Measurements from ENCODE around the gene KIF5B. TPM values are rescaled to one million over a fixed set of nuclear protein-coding genes. Genes with fewer than 3 reads are reported as not detected.

The KIF5B gene
- total and polyA plus RNA-seq, 3 experiments from 2014 or later = 26.1 to 98.5 (median 97.4) TPM

DNA sequence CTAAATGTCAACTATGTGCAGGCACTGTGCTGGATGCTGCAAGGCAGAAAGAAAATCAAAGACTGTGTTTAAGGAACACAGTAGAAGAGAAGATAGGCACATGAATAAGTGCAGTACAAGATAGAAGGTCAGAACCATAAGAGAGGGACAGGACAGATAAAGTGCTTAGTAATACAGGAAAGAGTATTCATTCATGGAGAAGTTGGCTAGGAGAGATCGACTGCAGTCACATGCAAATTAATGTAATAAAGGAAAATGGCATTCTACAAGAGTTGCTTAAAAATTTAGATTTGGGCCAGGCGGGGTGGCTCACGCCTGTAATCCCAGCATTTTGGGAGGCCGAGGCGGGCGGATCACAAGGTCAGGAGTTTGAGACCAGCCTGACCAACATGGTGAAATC is 24.8 kb downstream of the KIF5B start:
- no peak overlapping the region for H3K4me3 Mint-ChIP-seq
- Histone ChIP-seq H3K4me1 (ENCODE audit: insufficient read depth, low read length) (no peaks in the 10 kb centered on the region), H3K36me3 (ENCODE audit: insufficient read depth, low read length) (peaks cover 62% of the 10 kb centered on the region), H3K4me3 (ENCODE audit: low read length) (no peak overlapping the region), H3K27me3 (ENCODE audit: insufficient read depth, low read length, poor library complexity, severe bottlenecking) (no peaks in the 10 kb centered on the region), H3K9me3 (ENCODE audit: low read length) (no peaks in the 10 kb centered on the region), H3K27ac (ENCODE audit: low read depth, low read length) (no peak overlapping the region)
- DNase-seq = no peak
- peaks cover 14 to 93% (median 34%) of the 10 kb centered on the region in 3 donors for H3K36me3 Mint-ChIP-seq
- peaks cover 21 to 28% (median 23%) of the 10 kb centered on the region in 3 donors for H3K4me1 Mint-ChIP-seq
- ChIA-PET POLR2A (no interaction called here), CTCF (no interaction called here)
- no peaks in the 10 kb centered on the region for H3K9me3 Mint-ChIP-seq
- no peaks in the 10 kb centered on the region for H3K27me3 Mint-ChIP-seq
- peak overlapping the region in 3 of 8 donors; percentile 64 to 83 (median 77) for H3K27ac Mint-ChIP-seq

GRCh38 chr10:32028710-32029109 is 27.5 kb downstream of the KIF5B start:
- Histone ChIP-seq H3K27me3 (ENCODE audit: insufficient read depth, low read length, poor library complexity, severe bottlenecking) (no peaks in the 10 kb centered on the region), H3K9me3 (ENCODE audit: low read length) (no peaks in the 10 kb centered on the region), H3K36me3 (ENCODE audit: insufficient read depth, low read length) (peaks cover 45% of the 10 kb centered on the region), H3K27ac (ENCODE audit: low read depth, low read length) (no peak overlapping the region), H3K4me3 (ENCODE audit: low read length) (no peak overlapping the region), H3K4me1 (ENCODE audit: insufficient read depth, low read length) (no peaks in the 10 kb centered on the region)
- no peak for DNase-seq
- no peak overlapping the region for H3K27ac Mint-ChIP-seq
- H3K4me3 Mint-ChIP-seq = no peak overlapping the region
- peaks cover 9 to 81% (median 27%) of the 10 kb centered on the region in 3 donors for H3K36me3 Mint-ChIP-seq
- H3K4me1 Mint-ChIP-seq = peaks cover 21 to 28% (median 23%) of the 10 kb centered on the region in 3 donors
- CTCF ChIA-PET = no interaction called here
- no peaks in the 10 kb centered on the region for H3K9me3 Mint-ChIP-seq
- POLR2A ChIA-PET = no interaction called here
- H3K27me3 Mint-ChIP-seq = no peaks in the 10 kb centered on the region

DNA sequence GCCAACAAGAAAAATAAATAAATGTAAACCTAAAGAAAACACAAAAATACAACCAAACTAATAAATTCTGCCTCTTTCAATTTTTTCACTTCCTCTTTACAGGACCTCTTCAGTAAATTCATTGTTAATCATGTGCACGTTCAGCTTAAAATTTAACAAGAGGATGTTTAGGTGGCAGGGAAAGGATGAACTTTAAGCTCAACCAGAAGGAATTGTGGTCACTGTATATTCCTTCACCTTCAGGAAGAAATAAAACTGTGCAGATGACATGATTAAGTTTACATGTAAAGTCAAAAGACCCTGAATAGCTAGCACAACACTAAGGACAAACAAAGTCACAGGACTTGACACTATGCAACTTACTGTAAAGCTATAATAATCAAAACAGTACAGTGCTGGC is 33.0 kb downstream of the KIF5B start:
- Mint-ChIP-seq H3K4me3 (no peak overlapping the region), H3K9me3 (no peaks in the 10 kb centered on the region), H3K4me1 (peaks cover 6 to 10% (median 9%) of the 10 kb centered on the region in 3 donors), H3K27ac (peak overlapping the region in 2 of 8 donors; percentile 20 to 23), H3K36me3 (peaks cover 9 to 79% (median 19%) of the 10 kb centered on the region in 3 donors), H3K27me3 (no peaks in the 10 kb centered on the region)
- no peak overlapping the region for H3K27ac ChIP-seq (ENCODE audit: low read depth, low read length)
- no peaks in the 10 kb centered on the region for H3K27me3 ChIP-seq (ENCODE audit: insufficient read depth, low read length, poor library complexity, severe bottlenecking)
- CTCF ChIA-PET = no interaction called here
- POLR2A ChIA-PET = interaction anchor here (0.6 kb wide), 1 partner anchor 1975 kb away, joined by 4 read pairs; no protein-coding TSS in a partner anchor
- H3K9me3 ChIP-seq (ENCODE audit: low read length) = no peaks in the 10 kb centered on the region
- peaks cover 40% of the 10 kb centered on the region for H3K36me3 ChIP-seq (ENCODE audit: insufficient read depth, low read length)
- H3K4me3 ChIP-seq (ENCODE audit: low read length) = no peak overlapping the region
- no peaks in the 10 kb centered on the region for H3K4me1 ChIP-seq (ENCODE audit: insufficient read depth, low read length)
- DNase-seq = no peak

DNA sequence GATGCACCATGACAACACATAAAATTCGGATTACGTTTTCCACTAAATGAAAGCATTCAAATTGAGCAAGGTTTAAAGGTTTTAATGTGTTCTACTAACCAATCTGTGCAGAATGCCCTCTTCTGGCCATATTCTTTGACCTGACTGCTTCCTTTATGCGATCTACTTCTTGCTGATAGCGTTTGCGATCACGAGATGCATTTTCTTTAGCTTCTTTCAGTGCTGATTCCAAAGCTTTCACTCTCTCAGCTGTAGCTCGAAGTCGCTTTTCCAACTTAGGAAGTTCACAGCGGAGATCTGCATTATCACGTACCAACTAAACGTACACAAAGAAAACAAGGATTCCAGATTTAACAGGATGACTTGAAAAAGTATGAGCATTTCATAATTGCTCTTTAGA is 39.2 kb downstream of the KIF5B start:
- Histone ChIP-seq H3K9me3 (ENCODE audit: low read length) (no peaks in the 10 kb centered on the region), H3K4me1 (ENCODE audit: insufficient read depth, low read length) (no peaks in the 10 kb centered on the region), H3K4me3 (ENCODE audit: low read length) (no peak overlapping the region), H3K36me3 (ENCODE audit: insufficient read depth, low read length) (peaks cover 46% of the 10 kb centered on the region), H3K27ac (ENCODE audit: low read depth, low read length) (no peak overlapping the region), H3K27me3 (ENCODE audit: insufficient read depth, low read length, poor library complexity, severe bottlenecking) (no peaks in the 10 kb centered on the region)
- POLR2A ChIA-PET = no interaction called here
- Mint-ChIP-seq H3K9me3 (no peaks in the 10 kb centered on the region), H3K36me3 (peaks cover 12 to 89% (median 32%) of the 10 kb centered on the region in 3 donors), H3K27ac (peak overlapping the region in 2 of 8 donors; percentile 16 to 43), H3K27me3 (no peaks in the 10 kb centered on the region), H3K4me1 (peaks cover 0 to 7% (median 0%) of the 10 kb centered on the region in 3 donors), H3K4me3 (no peak overlapping the region)
- DNase-seq = no peak
- CTCF ChIA-PET = no interaction called here

DNA sequence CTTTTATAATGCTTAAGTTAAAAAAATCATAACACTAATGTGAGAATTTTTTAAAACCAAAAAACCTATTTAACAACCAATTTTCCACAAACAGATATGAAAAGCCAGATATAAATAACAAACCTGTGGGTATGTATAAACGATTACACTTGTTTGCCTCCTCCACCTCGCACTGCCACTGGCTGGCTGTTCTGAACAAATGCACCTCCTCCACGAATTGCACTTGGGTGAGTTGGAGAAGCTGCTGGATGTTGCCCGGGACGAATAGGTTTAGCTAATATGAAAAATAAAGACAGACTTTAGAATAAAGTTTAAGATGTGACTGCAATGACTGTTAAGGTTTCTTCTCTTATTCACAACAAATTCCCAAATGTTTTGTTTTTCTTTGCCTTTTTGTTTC is 40.8 kb downstream of the KIF5B start:
- Mint-ChIP-seq H3K9me3 (no peaks in the 10 kb centered on the region), H3K4me1 (peaks cover 0 to 4% (median 0%) of the 10 kb centered on the region in 3 donors), H3K27ac (peak overlapping the region in 3 of 8 donors; percentile 25 to 89 (median 27)), H3K27me3 (no peaks in the 10 kb centered on the region), H3K4me3 (no peak overlapping the region), H3K36me3 (peaks cover 12 to 90% (median 26%) of the 10 kb centered on the region in 3 donors)
- ChIA-PET POLR2A (interaction anchor here (0.7 kb wide), 1 partner anchor 50 kb away, joined by 4 read pairs; no protein-coding TSS in a partner anchor), CTCF (no interaction called here)
- Histone ChIP-seq H3K4me1 (ENCODE audit: insufficient read depth, low read length) (no peaks in the 10 kb centered on the region), H3K27me3 (ENCODE audit: insufficient read depth, low read length, poor library complexity, severe bottlenecking) (no peaks in the 10 kb centered on the region), H3K4me3 (ENCODE audit: low read length) (no peak overlapping the region), H3K36me3 (ENCODE audit: insufficient read depth, low read length) (peaks cover 43% of the 10 kb centered on the region), H3K9me3 (ENCODE audit: low read length) (no peaks in the 10 kb centered on the region), H3K27ac (ENCODE audit: low read depth, low read length) (no peak overlapping the region)
- DNase-seq = no peak

DNA sequence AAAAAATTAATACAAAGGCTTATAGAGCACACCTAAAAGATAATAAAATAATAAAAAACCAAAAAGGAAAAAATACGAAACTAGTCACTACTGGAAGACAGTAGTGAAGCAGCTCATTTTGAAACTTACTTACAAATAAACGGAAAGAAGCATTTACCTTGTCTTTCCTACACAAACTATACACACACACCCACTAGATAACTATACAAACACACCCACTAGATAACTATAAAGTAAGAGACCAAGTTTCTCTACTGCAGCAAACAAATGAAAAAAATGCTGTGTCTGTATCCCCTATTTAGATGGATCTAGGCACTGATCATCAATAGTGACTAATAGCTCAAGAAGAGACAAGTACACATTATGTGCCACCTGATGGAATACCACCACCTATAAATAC is 49.2 kb downstream of the KIF5B start:
- H3K27ac Mint-ChIP-seq = peak overlapping the region in 2 of 8 donors; percentile 17 to 53
- Histone ChIP-seq H3K4me1 (ENCODE audit: insufficient read depth, low read length) (no peaks in the 10 kb centered on the region), H3K4me3 (ENCODE audit: low read length) (no peak overlapping the region), H3K27ac (ENCODE audit: low read depth, low read length) (no peak overlapping the region), H3K9me3 (ENCODE audit: low read length) (no peaks in the 10 kb centered on the region), H3K36me3 (ENCODE audit: insufficient read depth, low read length) (peaks cover 7% of the 10 kb centered on the region), H3K27me3 (ENCODE audit: insufficient read depth, low read length, poor library complexity, severe bottlenecking) (no peaks in the 10 kb centered on the region)
- ChIA-PET CTCF (interaction anchor here (1.0 to 3.6 kb wide), 3 partner anchors 11 to 149 kb away, joined by 3 to 39 read pairs (median 6); no protein-coding TSS in a partner anchor), POLR2A (no interaction called here)
- H3K9me3 Mint-ChIP-seq = no peaks in the 10 kb centered on the region
- peaks cover 0 to 40% (median 3%) of the 10 kb centered on the region in 3 donors for H3K36me3 Mint-ChIP-seq
- DNase-seq = no peak
- H3K4me1 Mint-ChIP-seq = peaks cover 0 to 6% (median 3%) of the 10 kb centered on the region in 3 donors
- H3K4me3 Mint-ChIP-seq = no peak overlapping the region
- H3K27me3 Mint-ChIP-seq = no peaks in the 10 kb centered on the region

- Histone ChIP-seq H3K36me3 (ENCODE audit: insufficient read depth, low read length) (no peaks in the 10 kb centered on the region), H3K27ac (ENCODE audit: low read depth, low read length) (no peak overlapping the region), H3K4me1 (ENCODE audit: insufficient read depth, low read length) (no peaks in the 10 kb centered on the region), H3K27me3 (ENCODE audit: insufficient read depth, low read length, poor library complexity, severe bottlenecking) (no peaks in the 10 kb centered on the region), H3K4me3 (ENCODE audit: low read length) (no peak overlapping the region), H3K9me3 (ENCODE audit: low read length) (no peaks in the 10 kb centered on the region)
- Mint-ChIP-seq H3K27ac (peak overlapping the region in 6 of 8 donors; percentile 3 to 78 (median 38)), H3K4me1 (peaks cover 5 to 10% (median 8%) of the 10 kb centered on the region in 3 donors), H3K36me3 (peaks cover 0 to 22% (median 3%) of the 10 kb centered on the region in 3 donors), H3K9me3 (no peaks in the 10 kb centered on the region), H3K27me3 (no peaks in the 10 kb centered on the region), H3K4me3 (no peak overlapping the region)
- peak in 4 of 5 donors; percentile 3 to 22 (median 14) for DNase-seq
- CTCF ChIA-PET = interaction anchor here (1.0 to 3.6 kb wide), 6 partner anchors 15 to 166 kb away, joined by 3 to 39 read pairs (median 6); no protein-coding TSS in a partner anchor
- POLR2A ChIA-PET = no interaction called here
Observed at GRCh38 chr10:32005050-32005449, 51.2 kb downstream of the KIF5B start.

GRCh38 chr10:32004161-32004591 is 52.0 kb downstream of the KIF5B start:
- Mint-ChIP-seq H3K36me3 (peaks cover 0 to 14% (median 3%) of the 10 kb centered on the region in 3 donors), H3K27me3 (no peaks in the 10 kb centered on the region), H3K9me3 (no peaks in the 10 kb centered on the region), H3K4me1 (peaks cover 5 to 10% (median 8%) of the 10 kb centered on the region in 3 donors), H3K27ac (peak overlapping the region in 6 of 8 donors; percentile 22 to 84 (median 54)), H3K4me3 (no peak overlapping the region)
- DNase-seq = no peak
- Histone ChIP-seq H3K36me3 (ENCODE audit: insufficient read depth, low read length) (no peaks in the 10 kb centered on the region), H3K9me3 (ENCODE audit: low read length) (no peaks in the 10 kb centered on the region), H3K4me1 (ENCODE audit: insufficient read depth, low read length) (no peaks in the 10 kb centered on the region), H3K4me3 (ENCODE audit: low read length) (no peak overlapping the region), H3K27ac (ENCODE audit: low read depth, low read length) (no peak overlapping the region), H3K27me3 (ENCODE audit: insufficient read depth, low read length, poor library complexity, severe bottlenecking) (no peaks in the 10 kb centered on the region)
- CTCF ChIA-PET = interaction anchor here (1.1 to 3.6 kb wide), 5 partner anchors 14 to 146 kb away, joined by 3 to 39 read pairs (median 6); no protein-coding TSS in a partner anchor
- POLR2A ChIA-PET = interaction anchor here (0.6 kb wide), 1 partner anchor 75 kb away, joined by 3 read pairs; no protein-coding TSS in a partner anchor
